Muscle layer of duodenum (tissue), 2 donors: ENCODE results near the gene KRT3.

Source experiments
- H3K27ac ChIP-seq: one replicate; pipeline ENCODE4 v1.7.0; 2013; ENCODE audit warnings: mild to moderate bottlenecking, low read length
- H3K27me3 ChIP-seq: one replicate; pipeline ENCODE4 v1.7.0; 2013; ENCODE audit warnings: low read depth, mild to moderate bottlenecking, control low read depth, low read length
- H3K36me3 ChIP-seq, 2 donors: one replicate each; pipeline ENCODE4 v1.7.0; 2013; ENCODE audit warnings: low read length in 2 of 2, control low read depth in 1 of 2, mild to moderate bottlenecking in 1 of 2; ENCODE audit not compliant: insufficient read depth in 2 of 2, control insufficient read depth in 1 of 2
- H3K4me1 ChIP-seq, 2 donors: one replicate each; pipeline ENCODE4 v1.7.0; 2013; ENCODE audit warnings: low read length in 2 of 2, mild to moderate bottlenecking in 2 of 2, control low read depth in 1 of 2, moderate library complexity in 1 of 2; ENCODE audit not compliant: insufficient read depth in 2 of 2, control insufficient read depth in 1 of 2
- H3K4me3 ChIP-seq, 2 donors: one replicate each; pipeline ENCODE4 v1.7.0; 2013; ENCODE audit warnings: low read length in 2 of 2, low read depth in 1 of 2, mild to moderate bottlenecking in 1 of 2
- H3K9me3 ChIP-seq, 2 donors: one replicate each; pipeline ENCODE4 v1.7.0; 2013; ENCODE audit warnings: low read length in 2 of 2, control low read depth in 1 of 2, mild to moderate bottlenecking in 1 of 2; ENCODE audit not compliant: control insufficient read depth in 1 of 2
- donor health status: healthy.

Gene KRT3

GRCh38 chr12:52817003-52817698 is 21.2 kb upstream of the KRT3 start:
- Histone ChIP-seq H3K4me1 (no peaks in the 10 kb centered on the region), H3K27ac (no peak overlapping the region), H3K9me3 (no peaks in the 10 kb centered on the region), H3K27me3 (no peaks in the 10 kb centered on the region), H3K4me3 (no peak overlapping the region), H3K36me3 (no peaks in the 10 kb centered on the region)

GRCh38 chr12:52815676-52816588 is 20.0 kb upstream of the KRT3 start:
- no peak overlapping the region for H3K27ac ChIP-seq

GRCh38 chr12:52815161-52815560 is 19.2 kb upstream of the KRT3 start:
- Histone ChIP-seq H3K9me3 (no peaks in the 10 kb centered on the region), H3K4me1 (no peaks in the 10 kb centered on the region), H3K27me3 (no peaks in the 10 kb centered on the region), H3K27ac (no peak overlapping the region), H3K36me3 (no peaks in the 10 kb centered on the region), H3K4me3 (no peak overlapping the region)

More at GRCh38 chr12:52815676-52816588, 20.0 kb upstream of the KRT3 start:
- Histone ChIP-seq H3K9me3 (no peaks in the 10 kb centered on the region), H3K4me3 (no peak overlapping the region), H3K36me3 (no peaks in the 10 kb centered on the region), H3K4me1 (no peaks in the 10 kb centered on the region), H3K27me3 (no peaks in the 10 kb centered on the region)

GRCh38 chr12:52814710-52815155 is 18.8 kb upstream of the KRT3 start:
- Histone ChIP-seq H3K4me3 (no peak overlapping the region), H3K36me3 (no peaks in the 10 kb centered on the region), H3K27me3 (no peaks in the 10 kb centered on the region), H3K9me3 (no peaks in the 10 kb centered on the region), H3K27ac (no peak overlapping the region), H3K4me1 (no peaks in the 10 kb centered on the region)

- H3K27ac ChIP-seq: no peak within 1 kb of the TSS
- no peaks in the 10 kb centered on the region for H3K9me3 ChIP-seq
- H3K27me3 ChIP-seq: no peaks in the 10 kb centered on the region
- H3K4me1 ChIP-seq: no peaks in the 10 kb centered on the region
- no peaks in the 10 kb centered on the region for H3K36me3 ChIP-seq
- no peak within 1 kb of the TSS for H3K4me3 ChIP-seq
Observed at GRCh38 chr12:52813885-52814709, 18.2 kb upstream of the KRT3 start, which contains the start of gene KRT4. TSS of gene KRT4 (minus strand) at chr12:52814116. CDS start at chr12:52814058, 58 bp downstream.

GRCh38 chr12:52813203-52813819 is 17.4 kb upstream of the KRT3 start:
- H3K27me3 ChIP-seq: no peaks in the 10 kb centered on the region
- H3K4me1 ChIP-seq: no peaks in the 10 kb centered on the region
- no peaks in the 10 kb centered on the region for H3K9me3 ChIP-seq
- no peak overlapping the region for H3K4me3 ChIP-seq
- H3K27ac ChIP-seq: no peak overlapping the region
- H3K36me3 ChIP-seq: no peaks in the 10 kb centered on the region

- Histone ChIP-seq H3K4me1 (no peaks in the 10 kb centered on the region), H3K27me3 (no peaks in the 10 kb centered on the region), H3K36me3 (no peaks in the 10 kb centered on the region), H3K4me3 (no peak overlapping the region), H3K27ac (no peak overlapping the region), H3K9me3 (no peaks in the 10 kb centered on the region)
Observed at GRCh38 chr12:52812749-52813148, 16.8 kb upstream of the KRT3 start.

GRCh38 chr12:52812073-52812400 is 16.1 kb upstream of the KRT3 start:
- Histone ChIP-seq H3K9me3 (no peaks in the 10 kb centered on the region), H3K27me3 (no peaks in the 10 kb centered on the region), H3K36me3 (no peaks in the 10 kb centered on the region), H3K4me1 (no peaks in the 10 kb centered on the region), H3K27ac (no peak overlapping the region), H3K4me3 (no peak overlapping the region)

GRCh38 chr12:52811191-52812072 is 15.5 kb upstream of the KRT3 start:
- Histone ChIP-seq H3K4me1 (no peaks in the 10 kb centered on the region), H3K27ac (no peak overlapping the region), H3K36me3 (no peaks in the 10 kb centered on the region), H3K9me3 (no peaks in the 10 kb centered on the region), H3K27me3 (no peaks in the 10 kb centered on the region), H3K4me3 (no peak overlapping the region)

GRCh38 chr12:52810554-52810953 is 14.6 kb upstream of the KRT3 start:
- Histone ChIP-seq H3K9me3 (no peaks in the 10 kb centered on the region), H3K27ac (no peak overlapping the region), H3K4me3 (no peak overlapping the region), H3K27me3 (no peaks in the 10 kb centered on the region), H3K4me1 (no peaks in the 10 kb centered on the region), H3K36me3 (no peaks in the 10 kb centered on the region)
